Aorta (tissue), 5 donors: Measurements from ENCODE around the gene LST1. TPM values are rescaled to one million over a fixed set of nuclear protein-coding genes. Genes with fewer than 3 reads are reported as not detected.

Source experiments
- ATAC-seq: fragments of 200-7000 bp; cut with Tn5 transposase; one replicate; pipeline ENCODE4 v1.9.1; 2022; ENCODE audit warnings: moderate library complexity; ENCODE audit not compliant: low FRiP score
- DNase-seq, 2 donors: peaks; one replicate each; pipeline ENCODE4 v3.0.0-alpha.2; 2020
- H3K27ac ChIP-seq, 2 donors: one replicate each; pipeline ENCODE4 v1.5.1; 2013; ENCODE audit warnings: low read length in 2 of 2, mild to moderate bottlenecking in 2 of 2, moderate library complexity in 2 of 2, control low read depth in 1 of 2, inconsistent platforms in 1 of 2, low read depth in 1 of 2
- H3K27me3 ChIP-seq, 2 donors: one replicate each; pipeline ENCODE4 v1.6.1; 2013; ENCODE audit warnings: control low read depth in 1 of 2, low read length in 1 of 2, mild to moderate bottlenecking in 1 of 2, moderate library complexity in 1 of 2; ENCODE audit not compliant: insufficient read depth in 2 of 2, control insufficient read depth in 1 of 2
- H3K36me3 ChIP-seq, 2 donors: one replicate each; pipeline ENCODE4 v1.6.1; 2013; ENCODE audit warnings: control low read depth in 1 of 2, low read length in 1 of 2, mild to moderate bottlenecking in 1 of 2; ENCODE audit not compliant: insufficient read depth in 2 of 2, control insufficient read depth in 1 of 2
- H3K4me1 ChIP-seq, 2 donors: one replicate each; pipeline ENCODE4 v1.6.1; 2013; ENCODE audit warnings: low read length in 2 of 2, control low read depth in 1 of 2, mild to moderate bottlenecking in 1 of 2, moderate library complexity in 1 of 2; ENCODE audit not compliant: insufficient read depth in 2 of 2, control insufficient read depth in 1 of 2
- H3K4me3 ChIP-seq, 2 donors: one replicate each; pipeline ENCODE4 v1.5.1; 2013; ENCODE audit warnings: low read length in 2 of 2, control low read depth in 1 of 2, mild to moderate bottlenecking in 1 of 2
- H3K9me3 ChIP-seq: one replicate; pipeline ENCODE4 v1.6.1; 2013; ENCODE audit warnings: mild to moderate bottlenecking, low read length; ENCODE audit not compliant: control insufficient read depth
- WGBS, 2 donors: extraction: QIAGEN DNeasy Blood & Tissue Kit; methylation state at CpG; one replicate each; pipeline ENCODE4 v1.1.7; 2013; 5-methylcytosine and 5-hydroxymethylcytosine counted together
- intact Hi-C, 2 donors: fragments of 100-400 bp; cut with DNase I; formaldehyde crosslinking; loops; one replicate each; pipeline versions ENCODE4 v1.14.2 to v1.15.0; 2022
- polyA plus RNA-seq, 2 donors: library from polyadenylated mRNA; stranded (reverse); fragments of 200-250 nt; gene quantifications; one replicate each; pipeline ENCODE4 v1.2.3, GENCODE V29; 2013
- total RNA-seq, 2 donors: library from RNA; stranded (reverse); fragmentation: NEBNext Ultra II Directional; extraction: Animal tissue kit (Norgen Biotek cat#: 25700); gene quantifications; one replicate each; pipeline ENCODE4 v1.2.1, GENCODE V29; 2021
- donor health status: healthy with polysubstance abuse.
- donor health status: Bipolar disorder and iron deficiency.
- donor health status: DM: no; HTN: no; CAD: no.
- donor health status: DM: no; HTN: no; CAD: no.
- donor health status: DM: yes; HTN: yes; CAD: no.

LST1 gene
- total and polyA plus RNA-seq, 4 donors, result 7.9 to 24.6 (median 22.2) TPM

- ATAC-seq, result no peak
- Histone ChIP-seq H3K27me3 (no peaks in the 10 kb centered on the region), H3K27ac (no peak overlapping the region), H3K9me3 (no peaks in the 10 kb centered on the region), H3K36me3 (peaks cover 7 to 33% of the 10 kb centered on the region in 2 donors), H3K4me1 (no peaks in the 10 kb centered on the region), H3K4me3 (no peak overlapping the region)
- intact Hi-C loops, result no loop called here
- WGBS, 2 donors, result 88 to 89% methylated on average over 25 of the region's 25 CpGs
- no peak for DNase-seq
Observed at GRCh38 chr6:31630177-31630934, 44.3 kb downstream of the LST1 start.

GRCh38 chr6:31631209-31631608 is 45.1 kb downstream of the LST1 start:
- no peaks in the 10 kb centered on the region for H3K9me3 ChIP-seq
- WGBS, 2 donors, result 81 to 85% methylated on average over 16 of the region's 16 CpGs
- peaks cover 8 to 27% of the 10 kb centered on the region in 2 donors for H3K36me3 ChIP-seq
- H3K4me1 ChIP-seq, result no peaks in the 10 kb centered on the region
- no peak overlapping the region for H3K27ac ChIP-seq
- ATAC-seq (no peak), DNase-seq (no peak)
- H3K4me3 ChIP-seq, result no peak overlapping the region
- no peaks in the 10 kb centered on the region for H3K27me3 ChIP-seq
- intact Hi-C loops, result no loop called here

GRCh38 chr6:31631681-31632278 is 45.7 kb downstream of the LST1 start:
- Histone ChIP-seq H3K4me1 (no peaks in the 10 kb centered on the region), H3K4me3 (no peak overlapping the region), H3K36me3 (peaks cover 14 to 23% of the 10 kb centered on the region in 2 donors), H3K9me3 (no peaks in the 10 kb centered on the region), H3K27me3 (no peaks in the 10 kb centered on the region), H3K27ac (no peak overlapping the region)
- ATAC-seq, result no peak
- WGBS, 2 donors, result 84 to 87% methylated on average over 32 of the region's 32 CpGs
- intact Hi-C loops, result no loop called here
- DNase-seq, result no peak

- peaks cover 14 to 23% of the 10 kb centered on the region in 2 donors for H3K36me3 ChIP-seq
- intact Hi-C loops, result no loop called here
- no peaks in the 10 kb centered on the region for H3K27me3 ChIP-seq
- H3K4me1 ChIP-seq, result no peaks in the 10 kb centered on the region
- no peak for ATAC-seq
- WGBS, 2 donors, result 87 to 89% methylated on average over 26 of the region's 26 CpGs
- DNase-seq, result no peak
- no peaks in the 10 kb centered on the region for H3K9me3 ChIP-seq
- H3K27ac ChIP-seq, result no peak overlapping the region
- H3K4me3 ChIP-seq, result no peak overlapping the region
Observed at GRCh38 chr6:31632279-31632946, 46.3 kb downstream of the LST1 start.

GRCh38 chr6:31633447-31633846 is 47.4 kb downstream of the LST1 start:
- 78 to 88% methylated on average over 7 of the region's 7 CpGs for WGBS, 2 donors
- H3K27me3 ChIP-seq, result no peaks in the 10 kb centered on the region
- no peak for ATAC-seq

GRCh38 chr6:31634131-31634530 is 48.1 kb downstream of the LST1 start:
- intact Hi-C loops, result no loop called here
- WGBS, 2 donors, result 73 to 82% methylated on average over 3 of the region's 3 CpGs
- DNase-seq (no peak), ATAC-seq (no peak)
- H3K4me1 ChIP-seq, result no peaks in the 10 kb centered on the region
- no peaks in the 10 kb centered on the region for H3K9me3 ChIP-seq
- H3K27me3 ChIP-seq, result no peaks in the 10 kb centered on the region
- H3K36me3 ChIP-seq, result peaks cover 10 to 17% of the 10 kb centered on the region in 2 donors
- H3K4me3 ChIP-seq, result no peak overlapping the region
- H3K27ac ChIP-seq, result no peak overlapping the region

More at GRCh38 chr6:31633447-31633846, 47.4 kb downstream of the LST1 start:
- Histone ChIP-seq H3K9me3 (no peaks in the 10 kb centered on the region), H3K27ac (no peak overlapping the region), H3K4me3 (no peak overlapping the region), H3K36me3 (peaks cover 10 to 17% of the 10 kb centered on the region in 2 donors), H3K4me1 (no peaks in the 10 kb centered on the region)
- intact Hi-C loops, result no loop called here
- DNase-seq, result no peak

GRCh38 chr6:31634969-31635575 is 49.0 kb downstream of the LST1 start:
- ATAC-seq, result no peak
- peaks cover 11 to 12% of the 10 kb centered on the region in 2 donors for H3K36me3 ChIP-seq
- intact Hi-C loops, result no loop called here
- H3K4me1 ChIP-seq, result no peaks in the 10 kb centered on the region
- H3K27me3 ChIP-seq, result no peaks in the 10 kb centered on the region
- no peaks in the 10 kb centered on the region for H3K9me3 ChIP-seq
- DNase-seq, result no peak
- no peak overlapping the region for H3K27ac ChIP-seq
- no peak overlapping the region for H3K4me3 ChIP-seq
- 72 to 78% methylated on average over 11 of the region's 11 CpGs for WGBS, 2 donors

- Histone ChIP-seq H3K36me3 (peaks cover 4 to 19% of the 10 kb centered on the region in 2 donors), H3K9me3 (no peaks in the 10 kb centered on the region), H3K4me1 (no peaks in the 10 kb centered on the region), H3K27me3 (no peaks in the 10 kb centered on the region), H3K27ac (no peak overlapping the region), H3K4me3 (no peak overlapping the region)
- intact Hi-C loops, result no loop called here
- ATAC-seq (no peak), DNase-seq (no peak)
- WGBS, 2 donors, result 73 to 77% methylated on average over 27 of the region's 27 CpGs
Observed at GRCh38 chr6:31636698-31637596, 50.9 kb downstream of the LST1 start.
